Activated naive CD8-positive, alpha-beta T cell treated with anti-CD3 and anti-CD28 coated beads, Interleukin-2, amount 50 U/mL, for 24 hours (primary cell): ENCODE measurements around the gene ABCC1.
"Not testable (repeated sequence)": the region's sequence is repeated elsewhere in the genome, so short reads cannot be mapped to it uniquely, and the experiment has no call there.

Source experiments
- ATAC-seq: fragments of 150-1000 bp; cut with Tn5 transposase; one replicate; pipeline ENCODE4 v1.10.0; 2021
- DNase-seq: peaks from one replicate; pipeline ENCODE4 v3.0.0; 2021
- H3K27ac Mint-ChIP-seq: one replicate; pipeline ENCODE4 v1.8.0; 2021; ENCODE audit warnings: mild to moderate bottlenecking, mixed read lengths
- H3K27me3 Mint-ChIP-seq: one replicate; pipeline ENCODE4 v1.8.0; 2021; ENCODE audit warnings: mixed read lengths
- H3K36me3 Mint-ChIP-seq: one replicate; pipeline ENCODE4 v1.8.0; 2021; ENCODE audit warnings: low read depth, mixed read lengths
- H3K4me1 Mint-ChIP-seq: one replicate; pipeline ENCODE4 v1.8.0; 2021; ENCODE audit warnings: mixed read lengths
- H3K4me3 Mint-ChIP-seq: one replicate; pipeline ENCODE4 v1.8.0; 2021; ENCODE audit warnings: mild to moderate bottlenecking, moderate library complexity, mixed read lengths
- H3K9me3 Mint-ChIP-seq: one replicate; pipeline ENCODE4 v1.8.0; 2021; ENCODE audit warnings: mixed read lengths

Gene ABCC1

DNA sequence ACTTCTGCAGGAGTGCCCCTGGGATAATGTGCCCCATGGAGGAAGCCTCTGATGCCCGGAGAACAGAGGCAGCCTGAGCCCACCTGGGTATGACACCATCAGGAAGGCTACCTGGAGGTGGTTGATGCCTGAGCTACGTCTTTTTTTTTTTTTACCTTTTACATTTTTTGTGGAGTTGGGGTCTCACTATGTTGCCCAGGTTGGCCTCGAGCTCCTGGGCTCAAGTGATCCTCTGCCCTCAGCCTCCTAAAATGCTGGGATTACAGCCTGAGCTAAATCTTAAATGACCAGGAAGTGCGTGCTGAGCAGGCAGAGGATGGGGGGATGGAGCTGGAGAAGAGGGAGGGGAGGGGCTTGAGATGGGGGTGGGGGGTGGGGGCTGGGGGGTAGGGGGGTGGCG, 241.1 kb downstream of the ABCC1 start:
- H3K27me3 Mint-ChIP-seq, result peaks cover 5% of the 10 kb centered on the region
- DNase-seq (no peak), ATAC-seq (no peak)
- no peaks in the 10 kb centered on the region for H3K36me3 Mint-ChIP-seq
- no peaks in the 10 kb centered on the region for H3K9me3 Mint-ChIP-seq
- no peak overlapping the region for H3K4me3 Mint-ChIP-seq
- H3K27ac Mint-ChIP-seq, result no peak overlapping the region
- H3K4me1 Mint-ChIP-seq, result no peaks in the 10 kb centered on the region

DNA sequence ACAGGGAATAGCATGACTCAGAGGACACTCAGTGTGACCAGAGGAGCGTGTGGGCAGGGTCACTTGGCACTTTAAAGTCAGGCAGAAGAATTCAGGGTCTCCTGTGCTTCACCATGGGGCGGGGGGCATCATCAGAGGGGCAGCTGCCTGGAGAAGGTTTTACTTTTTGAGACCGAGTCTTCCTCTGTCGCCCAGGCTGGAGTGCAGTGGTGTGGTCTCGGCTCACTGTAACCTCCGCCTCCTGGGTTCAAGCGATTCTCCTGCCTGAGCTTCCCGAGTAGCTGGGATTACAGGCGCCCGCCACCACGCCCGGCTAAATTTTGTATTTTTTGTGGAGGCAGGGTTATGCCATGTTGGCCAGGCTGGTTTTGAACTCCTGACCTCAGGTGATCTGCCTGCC, 241.6 kb downstream of the ABCC1 start:
- not testable (repeated sequence) for H3K9me3 Mint-ChIP-seq, H3K27me3 Mint-ChIP-seq, H3K36me3 Mint-ChIP-seq, ATAC-seq, H3K4me1 Mint-ChIP-seq, DNase-seq, H3K27ac Mint-ChIP-seq, H3K4me3 Mint-ChIP-seq

DNA sequence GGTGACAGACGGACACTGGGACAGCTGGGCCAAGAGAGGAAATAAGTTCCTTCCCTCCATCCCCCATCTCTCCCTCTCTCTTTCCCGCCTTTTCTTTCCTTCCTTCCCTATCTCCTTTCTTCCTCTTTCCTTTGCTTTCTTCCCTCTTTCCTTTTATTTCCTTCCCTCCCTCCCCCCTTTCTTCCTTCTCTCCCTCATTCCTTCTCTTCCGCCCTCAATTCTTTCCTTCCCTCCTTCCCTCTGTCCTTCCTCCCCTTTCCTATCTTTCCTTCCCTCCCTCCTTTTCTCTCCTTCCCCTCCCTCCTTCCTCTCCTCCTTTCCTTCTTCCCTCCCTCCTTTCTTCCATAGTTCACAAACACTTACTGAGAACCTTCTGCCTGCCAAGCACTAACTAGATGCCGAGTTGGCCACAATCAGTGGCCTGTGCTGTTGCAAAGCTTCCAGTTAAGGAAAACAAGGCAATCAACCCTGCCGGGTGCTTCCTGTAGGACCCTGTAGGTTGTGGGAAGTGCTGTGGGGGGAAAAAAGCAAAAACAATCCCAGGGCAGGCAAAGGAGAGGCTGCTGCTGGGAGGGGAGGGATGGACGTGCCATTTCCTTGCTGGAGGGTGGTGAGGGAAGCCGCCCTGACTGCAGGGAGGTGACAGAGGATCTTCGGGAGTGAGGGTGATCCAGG, 242.2 kb downstream of the ABCC1 start:
- Mint-ChIP-seq H3K4me3 (no peak overlapping the region), H3K27me3 (peaks cover 5% of the 10 kb centered on the region), H3K27ac (no peak overlapping the region), H3K9me3 (no peaks in the 10 kb centered on the region), H3K4me1 (no peaks in the 10 kb centered on the region), H3K36me3 (no peaks in the 10 kb centered on the region)
- ATAC-seq, result no peak
- no peak for DNase-seq
